Erythroblast (primary cell): ENCODE data around the gene ZNF689.

Experiments used
- GATA1 ChIP-seq: IDR thresholded peaks from 2 replicates; pipeline ENCODE4 v1.6.1; 2011; ENCODE audit warnings: low read depth, mild to moderate bottlenecking, control low read depth, low read length, moderate library complexity
- POLR2A ChIP-seq: IDR thresholded peaks from 2 replicates; pipeline ENCODE4 v1.6.1; 2011; ENCODE audit warnings: mild to moderate bottlenecking, low read length

DNA sequence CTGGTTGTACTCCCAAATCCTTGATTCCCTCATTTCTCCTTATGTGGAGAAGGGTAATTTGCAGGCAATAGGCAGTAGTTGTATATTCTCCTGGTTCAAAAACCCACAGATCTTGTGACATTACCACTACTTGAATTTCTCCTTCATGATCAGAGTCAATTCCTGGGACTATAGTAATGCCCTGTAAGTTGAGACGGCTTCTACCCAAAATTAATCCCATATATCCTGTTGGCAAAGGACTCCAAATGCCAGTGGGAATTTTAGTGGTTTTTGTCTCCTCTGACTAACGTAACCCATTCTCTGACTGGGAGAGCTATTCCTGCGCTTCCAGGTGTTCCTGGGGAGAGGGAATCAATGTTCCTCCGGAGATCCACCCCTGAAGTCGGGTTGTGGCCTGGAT, 11.6 kb upstream of the ZNF689 start:
- no peak for TF ChIP-seq POLR2A
- TF ChIP-seq GATA1: no peak
